Measurements from ENCODE around the gene CRACR2A. TPM values are rescaled to one million over a fixed set of nuclear protein-coding genes. Genes with fewer than 3 reads are reported as not detected.

Gene CRACR2A
- total and polyA plus RNA-seq, 10 of the 15 experiments (the other 5 are each of a cell fraction or from before 2014, with no cell fraction given): 2.1 to 18.0 (median 13.2) TPM

- Histone ChIP-seq H2AFZ (ENCODE audit: control insufficient read depth, low read depth, low read length) (no peak overlapping the region), H3K27me3 (replicated peaks in 1 of 2; ENCODE audit: control insufficient read depth in 2 of 2, insufficient read depth in 2 of 2, low read length in 1 of 2) (no peaks in the 10 kb centered on the region), H3K27ac (ENCODE audit: control insufficient read depth, insufficient read depth) (no peak overlapping the region), H3K4me3 (no peak overlapping the region), H3K9me3 (replicated peaks; ENCODE audit: control insufficient read depth, insufficient read depth, low read length) (no peaks in the 10 kb centered on the region), H3K36me3 (ENCODE audit: control insufficient read depth in 2 of 2, insufficient read depth in 2 of 2, low read length in 1 of 2) (no peaks in the 10 kb centered on the region; a peak in 2 of 4 replicates), H4K20me1 (ENCODE audit: control insufficient read depth, insufficient read depth) (no peaks in the 10 kb centered on the region), H3K79me2 (ENCODE audit: control insufficient read depth, insufficient read depth, low read length) (no peaks in the 10 kb centered on the region), H3K4me2 (ENCODE audit: control insufficient read depth, insufficient read depth) (no peak overlapping the region), H3K4me1 (ENCODE audit: control insufficient read depth, insufficient read depth, low read length) (no peaks in the 10 kb centered on the region), H3K9ac (ENCODE audit: control insufficient read depth, insufficient read depth, low read length) (no peak overlapping the region)
- SMC1A ChIA-PET (ENCODE audit: uncharacterized antibody, unreplicated experiment): no interaction called here
- FAIRE-seq: no peak
- no TSS peak for BruUV-seq (replicated peaks)
- no peak for ATAC-seq
- intact Hi-C loops (cut with micrococcal nuclease; ENCODE audit: unreplicated experiment): no loop called here
- POLR2A ChIA-PET: no interaction called here
- 45% methylated on average over 2 of the region's 2 CpGs for WGBS (ENCODE audit: insufficient coverage, insufficient replicate concordance, low lambda C conversion rate, missing lambda C conversion rate)
- RAD21 ChIA-PET (ENCODE audit: unreplicated experiment): no interaction called here
- DNase-seq (ENCODE audit: low read depth, low spot score): no peak
- no peak for TF ChIP-seq ASH2L (IDR thresholded peaks at IDR 0.05; ENCODE audit: borderline replicate concordance, low read depth)
- no peak for TF ChIP-seq DPF2 (IDR thresholded peaks at IDR 0.05)
- no peak for TF ChIP-seq SIN3A (IDR thresholded peaks at IDR 0.05; ENCODE audit: low read depth, low read length)
- TF ChIP-seq FOS (IDR thresholded peaks at IDR 0.05; ENCODE audit: borderline replicate concordance, extremely low read depth, insufficient read length): no peak
- TF ChIP-seq NFYB (IDR thresholded peaks at IDR 0.05; ENCODE audit: insufficient read depth, low read depth, low read length): no peak
- no peak for TF ChIP-seq NBN (IDR thresholded peaks at IDR 0.05)
- TF ChIP-seq GATAD2B (conservative IDR thresholded peaks at IDR 0.05; ENCODE audit: low read depth): no peak
- no peak for TF ChIP-seq ZNF592 (IDR thresholded peaks at IDR 0.05)
- no peak for TF ChIP-seq ZBTB4 (CRISPR knock-in tag; IDR thresholded peaks at IDR 0.05)
- CTCF ChIA-PET: no interaction called here
- in situ Hi-C loops (cut with MboI): no loop called here
These were observed 121.2 kb downstream of the CRACR2A start for GRCh38 chr12:3631759-3632158.

Data from GM12878 (cell line).